Neutrophil (primary cell): ENCODE measurements around the gene MYOF.

ENCODE experiments used
- H3K27ac ChIP-seq: fragments of 200-600 bp; sonication (generic); 2 replicates; pipeline ENCODE4 v1.5.1; 2016; ENCODE audit warnings: mild to moderate bottlenecking, moderate library complexity
- H3K27me3 ChIP-seq: fragments of 200-600 bp; sonication (generic); 2 replicates; pipeline ENCODE4 v1.6.0; 2016; ENCODE audit warnings: mild to moderate bottlenecking
- H3K36me3 ChIP-seq: fragments of 200-600 bp; sonication (generic); 2 replicates; pipeline ENCODE4 v1.5.1; 2017
- H3K4me1 ChIP-seq, 2 experiments: fragments of 200-600 bp in 1 of 2; sonication (generic) in 1 of 2; 1 replicate in 1 of 2; 2 replicates in 1 of 2; pipeline versions ENCODE4 v1.5.1 to v1.6.1; 2013 to 2016; ENCODE audit warnings: low read depth in 1 of 2, low read length in 1 of 2, mild to moderate bottlenecking in 1 of 2, moderate library complexity in 1 of 2; ENCODE audit not compliant: control insufficient read depth in 1 of 2, insufficient read depth in 1 of 2
- H3K4me3 ChIP-seq, 2 experiments: fragments of 200-600 bp in 1 of 2; sonication (generic) in 1 of 2; 1 replicate in 1 of 2; 2 replicates in 1 of 2; pipeline ENCODE4 v1.5.1; 2013 to 2016; ENCODE audit warnings: low read depth in 1 of 2, low read length in 1 of 2, mild to moderate bottlenecking in 1 of 2, moderate library complexity in 1 of 2
- H3K9me3 ChIP-seq: fragments of 200-600 bp; sonication (generic); 2 replicates; pipeline ENCODE4 v1.5.1; 2016
- CTCF ChIP-seq: fragments of 200-600 bp; sonication (generic); IDR thresholded peaks from 2 replicates; pipeline ENCODE4 v1.5.1; 2016; ENCODE audit warnings: antibody characterized with exemption

Gene MYOF

GRCh38 chr10:93454736-93455135 lies 27.4 kb downstream of the MYOF start:
- Histone ChIP-seq H3K9me3 (no peaks in the 10 kb centered on the region), H3K4me3 (no peak overlapping the region), H3K27me3 (no peaks in the 10 kb centered on the region), H3K4me1 (no peaks in the 10 kb centered on the region), H3K27ac (no peak overlapping the region), H3K36me3 (no peaks in the 10 kb centered on the region)
- no peak for TF ChIP-seq CTCF

DNA sequence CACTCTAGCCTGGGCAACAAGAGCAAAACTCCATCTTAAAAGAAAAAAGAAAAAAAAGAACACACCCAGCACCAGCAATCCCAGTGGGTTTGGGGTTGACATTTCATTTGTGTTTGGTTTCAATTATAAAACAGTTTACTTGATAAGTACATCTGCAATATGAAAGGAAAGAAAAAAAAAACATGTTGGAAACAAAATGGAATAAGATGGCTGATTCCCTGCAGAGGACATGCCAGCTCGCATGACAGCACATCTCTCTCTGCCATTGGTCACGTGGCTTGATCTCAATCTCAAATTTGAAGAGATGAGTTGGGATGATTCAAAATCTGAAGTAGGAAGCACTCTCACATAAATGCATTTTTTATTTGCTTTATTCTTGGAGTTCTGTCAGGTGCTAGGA lies 28.0 kb downstream of the MYOF start:
- H3K4me1 ChIP-seq = no peaks in the 10 kb centered on the region
- H3K4me3 ChIP-seq = no peak overlapping the region
- no peaks in the 10 kb centered on the region for H3K27me3 ChIP-seq
- no peaks in the 10 kb centered on the region for H3K9me3 ChIP-seq
- no peaks in the 10 kb centered on the region for H3K36me3 ChIP-seq
- TF ChIP-seq CTCF = no peak
- no peak overlapping the region for H3K27ac ChIP-seq

DNA sequence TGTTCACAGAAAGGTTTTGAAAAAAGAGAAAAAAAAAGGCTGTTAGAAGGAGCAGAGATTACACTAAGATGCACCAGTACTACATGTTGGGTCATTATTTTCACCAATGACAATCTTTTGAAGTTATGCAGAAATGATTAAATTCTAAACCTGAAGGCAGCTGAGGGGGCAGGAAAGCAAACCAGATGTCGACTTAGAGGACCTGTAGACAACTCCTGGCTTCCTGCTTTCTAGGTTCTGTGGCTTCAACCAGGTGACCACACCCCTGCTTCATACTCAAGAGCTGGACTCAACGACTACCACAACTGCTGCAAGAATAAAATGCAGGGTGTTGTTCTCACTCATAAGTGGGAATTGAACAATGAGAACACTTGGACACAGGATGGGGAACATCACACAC lies 30.0 kb downstream of the MYOF start:
- Histone ChIP-seq H3K4me3 (no peak overlapping the region), H3K27me3 (no peaks in the 10 kb centered on the region), H3K36me3 (no peaks in the 10 kb centered on the region), H3K9me3 (no peaks in the 10 kb centered on the region), H3K27ac (no peak overlapping the region), H3K4me1 (no peaks in the 10 kb centered on the region)
- no peak for TF ChIP-seq CTCF

GRCh38 chr10:93451244-93451947 lies 30.7 kb downstream of the MYOF start:
- Histone ChIP-seq H3K27ac (no peak overlapping the region), H3K4me3 (no peak overlapping the region), H3K27me3 (no peaks in the 10 kb centered on the region), H3K36me3 (no peaks in the 10 kb centered on the region), H3K4me1 (no peaks in the 10 kb centered on the region), H3K9me3 (no peaks in the 10 kb centered on the region)
- no peak for TF ChIP-seq CTCF

GRCh38 chr10:93447970-93448369 lies 34.2 kb downstream of the MYOF start:
- Histone ChIP-seq H3K4me3 (no peak overlapping the region), H3K27ac (no peak overlapping the region), H3K4me1 (no peaks in the 10 kb centered on the region), H3K9me3 (no peaks in the 10 kb centered on the region), H3K36me3 (no peaks in the 10 kb centered on the region), H3K27me3 (no peaks in the 10 kb centered on the region)
- no peak for TF ChIP-seq CTCF
